Astrocyte (in vitro differentiated cells and primary cell): ENCODE measurements around the gene AUTS2.

ENCODE experiments used
- EZH2 ChIP-seq: IDR thresholded peaks from 2 replicates; pipeline ENCODE4 v1.6.1; 2012; ENCODE audit warnings: mild to moderate bottlenecking, low read length, inconsistent platforms; ENCODE audit not compliant: insufficient read depth
- TF ChIP-seq, protein P1 (sequence below): IDR thresholded peaks from 2 replicates; pipeline ENCODE4 v1.5.1; 2011; ENCODE audit warnings: low read depth, mild to moderate bottlenecking, inconsistent platforms, low read length, moderate library complexity; ENCODE audit not compliant: insufficient read depth

GRCh38 chr7:69691327-69691726 is 93.1 kb downstream of the AUTS2 start:
- TF ChIP-seq, protein P1, sequence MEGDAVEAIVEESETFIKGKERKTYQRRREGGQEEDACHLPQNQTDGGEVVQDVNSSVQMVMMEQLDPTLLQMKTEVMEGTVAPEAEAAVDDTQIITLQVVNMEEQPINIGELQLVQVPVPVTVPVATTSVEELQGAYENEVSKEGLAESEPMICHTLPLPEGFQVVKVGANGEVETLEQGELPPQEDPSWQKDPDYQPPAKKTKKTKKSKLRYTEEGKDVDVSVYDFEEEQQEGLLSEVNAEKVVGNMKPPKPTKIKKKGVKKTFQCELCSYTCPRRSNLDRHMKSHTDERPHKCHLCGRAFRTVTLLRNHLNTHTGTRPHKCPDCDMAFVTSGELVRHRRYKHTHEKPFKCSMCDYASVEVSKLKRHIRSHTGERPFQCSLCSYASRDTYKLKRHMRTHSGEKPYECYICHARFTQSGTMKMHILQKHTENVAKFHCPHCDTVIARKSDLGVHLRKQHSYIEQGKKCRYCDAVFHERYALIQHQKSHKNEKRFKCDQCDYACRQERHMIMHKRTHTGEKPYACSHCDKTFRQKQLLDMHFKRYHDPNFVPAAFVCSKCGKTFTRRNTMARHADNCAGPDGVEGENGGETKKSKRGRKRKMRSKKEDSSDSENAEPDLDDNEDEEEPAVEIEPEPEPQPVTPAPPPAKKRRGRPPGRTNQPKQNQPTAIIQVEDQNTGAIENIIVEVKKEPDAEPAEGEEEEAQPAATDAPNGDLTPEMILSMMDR: no peak
- TF ChIP-seq EZH2: no peak
